Activated naive CD4-positive, alpha-beta T cell treated with anti-CD3 and anti-CD28 coated beads for 36 hours (primary cell): Measurements from ENCODE around the gene PDSS1. TPM values are rescaled to one million over a fixed set of nuclear protein-coding genes. Genes with fewer than 3 reads are reported as not detected.

ENCODE experiments used
- CTCF ChIA-PET: fragments of 350-600 bp; sonication (Branson Sonifier 250); formaldehyde crosslinking; loops from one replicate; lab custom pipeline; 2021; ENCODE audit warnings: antibody characterized with exemption; lab: Charles Lee
- DNase-seq: peaks from one replicate; pipeline ENCODE4 v3.0.0-alpha.2; 2020
- H3K27ac Mint-ChIP-seq: one replicate; pipeline ENCODE4 v1.8.0; 2021; ENCODE audit warnings: mild to moderate bottlenecking, mixed read lengths
- H3K27me3 Mint-ChIP-seq: one replicate; pipeline ENCODE4 v1.8.0; 2021; ENCODE audit warnings: low read depth, mixed read lengths
- H3K36me3 Mint-ChIP-seq: one replicate; pipeline ENCODE4 v1.8.0; 2021; ENCODE audit warnings: low read depth, mixed read lengths
- H3K4me1 Mint-ChIP-seq: one replicate; pipeline ENCODE4 v1.8.0; 2021; ENCODE audit warnings: low read depth, mixed read lengths
- H3K4me3 Mint-ChIP-seq: one replicate; pipeline ENCODE4 v1.8.0; 2021; ENCODE audit warnings: mild to moderate bottlenecking, moderate library complexity, mixed read lengths
- H3K9me3 Mint-ChIP-seq: one replicate; pipeline ENCODE4 v1.8.0; 2021; ENCODE audit warnings: mixed read lengths
- intact Hi-C: fragments of 100-400 bp; cut with micrococcal nuclease; formaldehyde crosslinking; loops from one replicate; pipeline ENCODE4 v1.15.1; 2023
- total RNA-seq, 2 experiments: library from RNA; stranded (reverse); gene quantifications; one replicate each; pipeline ENCODE4 v1.2.3, GENCODE V29; 2021

Gene PDSS1
- total RNA-seq, 2 experiments from 2014 or later: 14.5 to 16.0 TPM

DNA sequence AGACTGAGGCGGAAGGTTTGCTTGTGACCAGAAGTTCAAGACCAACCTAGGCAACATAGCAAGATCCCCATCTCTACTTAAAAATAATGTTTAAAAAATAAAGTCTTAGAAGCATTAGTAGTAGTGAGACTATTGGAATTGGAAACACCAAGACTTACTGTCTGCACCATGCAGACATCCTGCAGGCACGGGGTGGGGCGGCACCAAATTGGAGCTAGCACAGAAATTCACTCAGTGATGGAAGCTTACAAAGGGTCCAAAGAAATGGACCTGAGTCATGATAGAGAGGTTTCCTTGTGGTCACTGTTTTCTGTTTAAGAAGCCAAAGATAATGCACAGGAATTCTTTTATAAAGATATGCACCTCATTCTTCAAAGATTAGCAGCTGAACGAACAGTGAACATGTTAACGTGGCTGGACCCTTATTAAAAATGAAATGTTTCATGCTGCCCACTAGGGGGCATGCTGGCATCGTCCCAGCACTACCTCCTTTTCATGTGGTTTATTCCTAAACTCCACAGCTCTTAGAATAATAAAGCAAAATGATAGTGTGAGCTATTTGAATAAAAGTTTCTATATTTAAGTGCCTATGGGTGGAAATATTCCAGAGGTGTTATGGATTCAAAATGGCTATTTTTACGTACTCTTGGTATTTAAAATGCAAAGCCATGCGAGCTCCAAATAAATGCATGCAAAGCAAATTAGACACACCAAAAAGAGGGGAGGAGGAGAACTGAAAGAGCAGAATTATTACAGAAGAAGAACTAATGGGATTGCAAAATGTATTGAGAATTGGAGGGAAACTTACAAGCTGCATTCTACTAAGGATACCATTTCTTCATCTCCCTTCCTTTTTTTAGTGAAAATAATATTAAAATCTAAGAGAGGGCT, 28.6 kb downstream of the PDSS1 start:
- intact Hi-C loops: loop anchor here (1.0 to 10.0 kb wide), 4 partner anchors 135 to 639 kb away; no protein-coding TSS in a partner anchor
- Mint-ChIP-seq H3K9me3 (no peaks in the 10 kb centered on the region), H3K4me3 (no peak overlapping the region), H3K36me3 (peaks cover 46% of the 10 kb centered on the region), H3K4me1 (no peaks in the 10 kb centered on the region), H3K27me3 (no peaks in the 10 kb centered on the region), H3K27ac (no peak overlapping the region)
- DNase-seq: peak; percentile 51
- CTCF ChIA-PET: interaction anchor here (0.7 to 7.0 kb wide), 33 partner anchors 9 to 806 kb away, joined by 3 to 145 read pairs (median 4); no protein-coding TSS in a partner anchor

DNA sequence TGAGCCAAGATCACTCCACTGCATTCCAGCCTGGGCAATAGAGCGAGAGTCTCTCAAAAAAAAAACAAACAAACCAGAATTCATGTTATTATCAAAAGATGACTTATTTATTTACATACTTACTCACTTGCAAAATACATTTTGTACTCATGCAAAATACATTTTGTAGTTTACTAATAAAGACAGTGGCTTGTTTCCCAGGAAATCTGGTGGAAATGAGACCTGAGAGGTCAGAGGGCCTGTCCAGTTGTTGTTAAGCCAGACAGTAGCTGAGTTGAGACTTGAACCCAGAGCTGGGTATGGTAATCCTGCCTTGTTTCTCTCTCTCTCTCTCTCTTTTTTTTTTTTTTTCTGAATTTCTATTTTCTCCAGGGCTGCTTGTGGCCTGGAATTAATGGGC, 29.5 kb downstream of the PDSS1 start:
- no peaks in the 10 kb centered on the region for H3K4me1 Mint-ChIP-seq
- H3K9me3 Mint-ChIP-seq: no peaks in the 10 kb centered on the region
- no peak overlapping the region for H3K4me3 Mint-ChIP-seq
- H3K27me3 Mint-ChIP-seq: no peaks in the 10 kb centered on the region
- DNase-seq: no peak
- intact Hi-C loops: loop anchor here (10.0 kb wide), 1 partner anchor 638 kb away; no protein-coding TSS in a partner anchor
- H3K27ac Mint-ChIP-seq: no peak overlapping the region
- CTCF ChIA-PET: interaction anchor here (0.8 to 7.0 kb wide), 19 partner anchors 8 to 392 kb away, joined by 3 to 145 read pairs (median 5); no protein-coding TSS in a partner anchor
- peaks cover 46% of the 10 kb centered on the region for H3K36me3 Mint-ChIP-seq

- no peak for DNase-seq
- Mint-ChIP-seq H3K4me1 (no peaks in the 10 kb centered on the region), H3K27ac (no peak overlapping the region), H3K4me3 (no peak overlapping the region), H3K27me3 (no peaks in the 10 kb centered on the region), H3K9me3 (no peaks in the 10 kb centered on the region), H3K36me3 (peaks cover 47% of the 10 kb centered on the region)
- CTCF ChIA-PET: interaction anchor here (0.6 to 7.0 kb wide), 4 partner anchors 28 to 913 kb away, joined by 3 to 145 read pairs (median 4); partner anchors contain the start of gene ABI1
- intact Hi-C loops: loop anchor here (10.0 kb wide), 1 partner anchor 636 kb away; no protein-coding TSS in a partner anchor
These were observed 31.5 kb downstream of the PDSS1 start for GRCh38 chr10:26728957-26729356.

- H3K4me3 Mint-ChIP-seq: no peak overlapping the region
- H3K36me3 Mint-ChIP-seq: peaks cover 44% of the 10 kb centered on the region
- CTCF ChIA-PET: interaction anchor here (0.6 to 7.0 kb wide), 3 partner anchors 117 to 914 kb away, joined by 4 to 145 read pairs (median 4); no protein-coding TSS in a partner anchor
- no peak overlapping the region for H3K27ac Mint-ChIP-seq
- DNase-seq: no peak
- intact Hi-C loops: loop anchor here (10.0 kb wide), 1 partner anchor 635 kb away; no protein-coding TSS in a partner anchor
- no peaks in the 10 kb centered on the region for H3K4me1 Mint-ChIP-seq
- no peaks in the 10 kb centered on the region for H3K27me3 Mint-ChIP-seq
- no peaks in the 10 kb centered on the region for H3K9me3 Mint-ChIP-seq
These were observed 31.9 kb downstream of the PDSS1 start for GRCh38 chr10:26729395-26729794.

DNA sequence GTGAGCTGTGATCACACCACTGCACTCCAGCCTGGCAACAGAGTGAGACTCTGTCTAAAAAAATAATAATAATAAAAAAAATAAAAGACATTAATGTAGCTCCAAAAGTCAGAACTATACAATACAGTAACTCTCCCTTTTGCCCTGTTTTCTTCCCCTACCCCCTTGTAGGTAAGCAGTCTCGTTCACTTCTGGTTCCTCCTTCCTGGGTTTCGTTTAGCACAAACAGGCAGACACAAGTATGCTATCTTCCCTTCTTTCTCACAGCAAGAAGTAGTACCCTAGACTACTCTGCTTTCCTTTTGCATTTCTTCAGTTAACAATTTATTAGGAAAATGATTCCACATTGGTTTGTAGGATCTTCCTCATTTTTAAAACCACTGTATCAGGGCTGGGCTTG, 33.1 kb downstream of the PDSS1 start:
- DNase-seq: no peak
- Mint-ChIP-seq H3K4me3 (no peak overlapping the region), H3K27me3 (no peaks in the 10 kb centered on the region), H3K27ac (no peak overlapping the region), H3K9me3 (no peaks in the 10 kb centered on the region), H3K36me3 (peaks cover 44% of the 10 kb centered on the region), H3K4me1 (no peaks in the 10 kb centered on the region)
- CTCF ChIA-PET: interaction anchor here (0.6 to 1.2 kb wide), 3 partner anchors 131 to 395 kb away, joined by 3 read pairs; partner anchors contain the start of gene ABI1
- intact Hi-C loops: no loop called here

GRCh38 chr10:26733750-26734568, 36.5 kb downstream of the PDSS1 start:
- CTCF ChIA-PET: interaction anchor here (2.0 kb wide), 1 partner anchor 8 kb away, joined by 18 read pairs; no protein-coding TSS in a partner anchor
- no peaks in the 10 kb centered on the region for H3K9me3 Mint-ChIP-seq
- intact Hi-C loops: no loop called here
- H3K4me3 Mint-ChIP-seq: no peak overlapping the region
- peaks cover 47% of the 10 kb centered on the region for H3K36me3 Mint-ChIP-seq
- no peak for DNase-seq
- no peak overlapping the region for H3K27ac Mint-ChIP-seq
- no peaks in the 10 kb centered on the region for H3K27me3 Mint-ChIP-seq
- peaks cover 26% of the 10 kb centered on the region for H3K4me1 Mint-ChIP-seq

DNA sequence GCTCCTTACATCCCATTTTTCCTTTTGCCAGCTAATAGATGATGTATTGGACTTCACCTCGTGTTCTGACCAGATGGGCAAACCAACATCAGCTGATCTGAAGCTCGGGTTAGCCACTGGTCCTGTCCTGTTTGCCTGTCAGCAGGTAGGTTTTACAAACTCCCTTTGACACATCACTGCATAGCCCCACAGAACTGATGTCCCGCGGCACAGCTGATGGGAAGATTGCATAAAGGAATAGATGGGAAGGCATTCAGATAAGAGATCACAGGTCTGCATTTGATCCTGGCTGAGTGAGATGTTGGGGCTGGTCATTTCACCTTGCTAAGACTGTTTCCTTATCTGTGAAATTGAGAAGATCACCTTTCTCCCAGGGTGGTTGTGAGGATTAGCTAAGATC, 37.9 kb downstream of the PDSS1 start:
- Mint-ChIP-seq H3K36me3 (peaks cover 47% of the 10 kb centered on the region), H3K9me3 (no peaks in the 10 kb centered on the region), H3K4me3 (no peak overlapping the region), H3K27me3 (no peaks in the 10 kb centered on the region), H3K4me1 (peaks cover 33% of the 10 kb centered on the region), H3K27ac (peak overlapping the region; percentile 7)
- intact Hi-C loops: loop anchor here (5.0 kb wide), 3 partner anchors 248 to 303 kb away; no protein-coding TSS in a partner anchor
- CTCF ChIA-PET: interaction anchor here (0.5 to 2.0 kb wide), 4 partner anchors 10 to 394 kb away, joined by 4 to 18 read pairs (median 4); no protein-coding TSS in a partner anchor
- no peak for DNase-seq

DNA sequence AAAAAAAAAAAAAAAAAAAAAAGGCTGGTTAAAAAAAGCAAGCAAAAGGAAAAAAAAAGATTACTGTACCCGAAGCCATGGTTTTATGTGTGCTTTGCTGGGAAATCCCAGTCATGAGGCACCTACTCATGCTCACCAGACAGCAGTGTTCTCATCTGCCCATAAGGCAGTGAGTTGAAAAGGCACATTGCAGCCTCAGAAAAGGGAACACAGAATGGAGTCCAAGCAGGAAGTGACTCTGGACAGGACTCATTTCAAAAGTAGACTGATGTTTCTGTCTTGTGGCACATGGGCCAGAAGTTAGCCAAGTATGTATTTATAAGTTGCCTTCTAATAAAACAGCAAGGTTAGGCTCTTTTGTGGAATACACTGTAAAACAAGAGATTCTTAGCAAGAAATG, 40.2 kb downstream of the PDSS1 start:
- Mint-ChIP-seq H3K9me3 (no peaks in the 10 kb centered on the region), H3K27me3 (no peaks in the 10 kb centered on the region), H3K36me3 (peaks cover 56% of the 10 kb centered on the region), H3K27ac (peak overlapping the region; percentile 88), H3K4me1 (peaks cover 36% of the 10 kb centered on the region), H3K4me3 (no peak overlapping the region)
- peak; percentile 75 for DNase-seq
- CTCF ChIA-PET: no interaction called here
- intact Hi-C loops: loop anchor here (1.0 to 5.0 kb wide), 7 partner anchors 44 to 505 kb away; partner anchors contain the start of gene MASTL

DNA sequence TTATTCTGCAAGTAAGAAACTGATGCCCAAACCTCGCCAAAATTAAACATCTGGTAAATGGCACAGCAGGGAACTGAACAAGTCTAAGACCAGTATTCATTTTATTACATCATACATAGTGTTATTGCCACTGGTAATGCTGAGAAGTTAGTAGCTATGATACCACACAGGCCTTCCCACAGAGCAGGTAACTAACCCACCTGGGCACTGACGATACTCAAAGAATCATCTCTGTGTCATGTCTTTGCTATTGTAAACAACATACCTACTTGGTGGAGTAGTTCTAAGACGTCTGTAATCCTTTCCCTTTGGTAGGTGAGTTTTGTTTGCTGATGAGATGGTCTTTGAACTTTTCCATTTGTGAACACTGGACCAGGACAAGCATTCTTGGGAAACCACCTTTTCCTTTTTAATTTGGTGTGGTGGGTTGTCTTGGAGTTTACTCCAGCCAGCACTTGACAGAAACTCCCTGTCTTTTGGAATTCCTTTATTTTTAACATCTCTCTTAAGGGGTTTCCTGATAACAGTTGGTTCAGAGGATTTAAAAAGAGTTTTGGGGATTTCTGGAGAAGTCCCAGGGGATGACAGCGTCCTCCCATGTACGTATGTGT, 40.9 kb downstream of the PDSS1 start:
- Mint-ChIP-seq H3K4me3 (no peak overlapping the region), H3K36me3 (peaks cover 57% of the 10 kb centered on the region), H3K27ac (peak overlapping the region; percentile 88), H3K4me1 (peaks cover 36% of the 10 kb centered on the region), H3K27me3 (no peaks in the 10 kb centered on the region), H3K9me3 (no peaks in the 10 kb centered on the region)
- no peak for DNase-seq
- CTCF ChIA-PET: interaction anchor here (0.6 kb wide), 2 partner anchors 119 to 258 kb away, joined by 3 read pairs; no protein-coding TSS in a partner anchor
- intact Hi-C loops: loop anchor here (5.0 kb wide), 3 partner anchors 251 to 306 kb away; no protein-coding TSS in a partner anchor

- DNase-seq: peak; percentile 34
- peaks cover 40% of the 10 kb centered on the region for H3K4me1 Mint-ChIP-seq
These were observed 41.6 kb downstream of the PDSS1 start for GRCh38 chr10:26739071-26739631.

DNA sequence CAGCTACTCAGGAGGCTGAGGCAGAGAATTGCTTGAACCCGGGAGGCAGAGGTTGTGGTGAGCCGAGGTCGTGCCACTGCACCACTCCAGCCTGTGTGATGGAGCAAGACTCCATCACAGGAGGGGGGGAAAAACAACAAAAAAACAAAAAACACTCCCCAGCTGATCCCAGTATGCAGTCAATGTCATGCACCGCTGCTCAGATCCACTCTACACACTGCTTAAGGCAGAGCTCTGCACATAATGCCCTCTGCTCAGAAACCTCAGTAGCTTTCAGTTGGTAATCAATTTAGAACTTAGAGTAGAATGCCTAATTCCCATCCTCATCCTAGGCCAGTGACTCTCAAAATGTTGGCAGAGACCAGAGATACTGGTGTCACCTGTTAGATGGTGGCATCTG, 43.9 kb downstream of the PDSS1 start:
- Mint-ChIP-seq H3K4me1 (peaks cover 42% of the 10 kb centered on the region), H3K4me3 (no peak overlapping the region), H3K27ac (peak overlapping the region; percentile 76), H3K36me3 (peaks cover 58% of the 10 kb centered on the region), H3K27me3 (no peaks in the 10 kb centered on the region), H3K9me3 (no peaks in the 10 kb centered on the region)
- intact Hi-C loops: loop anchor here (2.0 kb wide), 1 partner anchor 359 kb away; the partner anchor contains the start of gene ANKRD26
- CTCF ChIA-PET: interaction anchor here (1.1 kb wide), 1 partner anchor 141 kb away, joined by 3 read pairs; no protein-coding TSS in a partner anchor
- no peak for DNase-seq

More at GRCh38 chr10:26739071-26739631, 41.6 kb downstream of the PDSS1 start:
- Mint-ChIP-seq H3K27me3 (no peaks in the 10 kb centered on the region), H3K27ac (peak overlapping the region; percentile 88), H3K9me3 (no peaks in the 10 kb centered on the region), H3K4me3 (no peak overlapping the region), H3K36me3 (peaks cover 60% of the 10 kb centered on the region)
- intact Hi-C loops: loop anchor here (5.0 kb wide), 3 partner anchors 252 to 307 kb away; no protein-coding TSS in a partner anchor
- CTCF ChIA-PET: interaction anchor here (0.6 to 0.7 kb wide), 3 partner anchors 118 to 451 kb away, joined by 3 to 4 read pairs (median 3); no protein-coding TSS in a partner anchor
